Measurements from ENCODE around the gene BOLA1. TPM values are rescaled to one million over a fixed set of nuclear protein-coding genes. Genes with fewer than 3 reads are reported as not detected.

The BOLA1 gene
- total RNA-seq, 4 donors from 2014 or later = 23.5 to 55.8 (median 31.6) TPM

GRCh38 chr1:149916193-149916897 is 17.0 kb downstream of the BOLA1 start:
- peaks cover 0 to 10% of the 10 kb centered on the region in 2 donors for H3K4me1 ChIP-seq
- TF ChIP-seq CTCF (IDR thresholded peaks at IDR 0.05) (no peak), POLR2A (IDR thresholded peaks at IDR 0.05) (no peak)
- no peaks in the 10 kb centered on the region for H3K9me3 ChIP-seq
- no peak overlapping the region for H3K4me3 ChIP-seq (replicated peaks in 1 of 3)
- DNase-seq = no peak
- no peaks in the 10 kb centered on the region for H3K36me3 ChIP-seq
- intact Hi-C loops (cut with DNase I) = no loop called here
- no peak overlapping the region for H3K27ac ChIP-seq
- H3K27me3 ChIP-seq = no peaks in the 10 kb centered on the region
- WGBS, 2 donors = 26 to 33% methylated on average over 9 of the region's 9 CpGs

- DNase-seq = no peak
- WGBS, 2 donors = 15 to 21% methylated on average over 10 of the region's 10 CpGs
These were observed 17.5 kb downstream of the BOLA1 start for GRCh38 chr1:149916898-149917252.

GRCh38 chr1:149917571-149918144 is 18.3 kb downstream of the BOLA1 start, which contains the start of gene SV2A:
SV2A (minus strand) TSS chr1:149917844; CDS start chr1:149913840, 4,004 bp downstream.
- intact Hi-C loops (cut with DNase I) = no loop called here
- Histone ChIP-seq H3K36me3 (peaks cover 4 to 6% of the 10 kb centered on the region in 2 donors), H3K9me3 (no peaks in the 10 kb centered on the region), H3K4me1 (peaks cover 0 to 10% of the 10 kb centered on the region in 2 donors), H3K4me3 (replicated peaks in 1 of 3) (peak within 1 kb of the TSS in 2 of 3 donors; percentile 27 to 45), H3K27ac (no peak within 1 kb of the TSS), H3K27me3 (no peaks in the 10 kb centered on the region)
- no peak for TF ChIP-seq CTCF (IDR thresholded peaks at IDR 0.05)
- no peak for TF ChIP-seq POLR2A (IDR thresholded peaks at IDR 0.05)
- DNase-seq = peak; percentile 52 to 53
- WGBS, 2 donors = 0 to 2% methylated on average over 20 to 24 of the region's 24 CpGs

More at GRCh38 chr1:149916898-149917252, 17.5 kb downstream of the BOLA1 start:
- Histone ChIP-seq H3K4me3 (replicated peaks in 1 of 3) (peak overlapping the region in 1 of 3 donors; percentile 45), H3K4me1 (peaks cover 0 to 10% of the 10 kb centered on the region in 2 donors), H3K36me3 (no peaks in the 10 kb centered on the region), H3K27ac (no peak overlapping the region), H3K9me3 (no peaks in the 10 kb centered on the region), H3K27me3 (no peaks in the 10 kb centered on the region)
- TF ChIP-seq CTCF (IDR thresholded peaks at IDR 0.05) = no peak
- no peak for TF ChIP-seq POLR2A (IDR thresholded peaks at IDR 0.05)
- intact Hi-C loops (cut with DNase I) = no loop called here

GRCh38 chr1:149923626-149924025 is 24.3 kb downstream of the BOLA1 start:
- TF ChIP-seq CTCF (IDR thresholded peaks at IDR 0.05) = no peak
- no peak for TF ChIP-seq POLR2A (IDR thresholded peaks at IDR 0.05)
- no peaks in the 10 kb centered on the region for H3K9me3 ChIP-seq
- H3K36me3 ChIP-seq = peaks cover 42 to 43% of the 10 kb centered on the region in 2 donors
- peaks cover 9 to 24% of the 10 kb centered on the region in 2 donors for H3K4me1 ChIP-seq
- H3K27ac ChIP-seq = no peak overlapping the region
- no peaks in the 10 kb centered on the region for H3K27me3 ChIP-seq
- no peak overlapping the region for H3K4me3 ChIP-seq (replicated peaks in 1 of 3)
- DNase-seq = no peak
- intact Hi-C loops (cut with DNase I) = no loop called here
- WGBS, 2 donors = 91 to 94% methylated on average over 10 of the region's 10 CpGs

- WGBS, 2 donors = 93 to 94% methylated on average over 3 of the region's 3 CpGs
- TF ChIP-seq CTCF (IDR thresholded peaks at IDR 0.05) (no peak), POLR2A (IDR thresholded peaks at IDR 0.05) (no peak)
- intact Hi-C loops (cut with DNase I) = no loop called here
- Histone ChIP-seq H3K4me3 (replicated peaks in 1 of 3) (no peak overlapping the region), H3K9me3 (no peaks in the 10 kb centered on the region), H3K27ac (no peak overlapping the region), H3K27me3 (no peaks in the 10 kb centered on the region), H3K4me1 (peaks cover 9 to 25% of the 10 kb centered on the region in 2 donors), H3K36me3 (peaks cover 42 to 43% of the 10 kb centered on the region in 2 donors)
- no peak for DNase-seq
These were observed 26.0 kb downstream of the BOLA1 start for GRCh38 chr1:149925345-149925744.

Measured in thyroid gland (tissue), 4 donors.